ENCODE data around the gene EVA1C. TPM values are rescaled to one million over a fixed set of nuclear protein-coding genes. Genes with fewer than 3 reads are reported as not detected.

Gene EVA1C
- total and polyA plus RNA-seq, 10 of the 15 experiments (the other 5 are each of a cell fraction or from before 2014, with no cell fraction given), result 0.13 to 0.56 (median 0.34) TPM; not detected in 7

DNA sequence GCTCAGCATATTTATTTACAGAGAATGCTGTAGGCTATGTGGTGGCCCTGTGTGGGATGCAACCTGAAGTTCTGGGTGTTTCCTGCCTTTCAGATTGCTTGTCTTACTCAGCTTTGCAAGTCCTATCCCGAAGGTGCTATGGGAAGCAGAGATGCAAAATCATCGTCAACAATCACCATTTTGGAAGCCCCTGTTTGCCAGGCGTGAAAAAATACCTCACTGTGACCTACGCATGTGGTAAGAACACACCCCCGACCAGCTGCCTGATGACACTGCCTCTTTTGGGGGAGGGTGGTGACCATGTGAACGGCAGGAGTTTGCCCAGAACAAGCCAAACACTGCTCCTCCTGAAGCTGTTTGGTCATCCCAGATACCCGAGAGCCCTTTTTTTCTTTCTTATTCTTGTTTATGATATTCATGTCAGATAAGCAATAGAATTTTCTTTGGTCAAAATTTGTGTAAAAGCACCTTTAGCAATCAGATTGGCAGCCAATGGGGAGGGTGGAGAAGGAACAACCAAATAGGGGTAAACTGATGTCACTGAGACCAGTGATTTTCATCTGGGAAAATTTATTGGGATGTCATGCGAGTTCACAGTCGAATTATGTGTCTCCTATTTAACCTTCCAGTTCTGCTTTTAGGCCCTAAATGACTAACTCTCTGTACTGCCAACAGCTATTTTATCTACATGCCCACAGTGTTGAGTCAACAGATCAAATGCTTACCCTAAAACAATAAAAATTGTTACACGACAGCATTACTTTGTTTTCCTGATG, 82.6 kb downstream of the EVA1C start (continued):
- TF ChIP-seq, protein P1, sequence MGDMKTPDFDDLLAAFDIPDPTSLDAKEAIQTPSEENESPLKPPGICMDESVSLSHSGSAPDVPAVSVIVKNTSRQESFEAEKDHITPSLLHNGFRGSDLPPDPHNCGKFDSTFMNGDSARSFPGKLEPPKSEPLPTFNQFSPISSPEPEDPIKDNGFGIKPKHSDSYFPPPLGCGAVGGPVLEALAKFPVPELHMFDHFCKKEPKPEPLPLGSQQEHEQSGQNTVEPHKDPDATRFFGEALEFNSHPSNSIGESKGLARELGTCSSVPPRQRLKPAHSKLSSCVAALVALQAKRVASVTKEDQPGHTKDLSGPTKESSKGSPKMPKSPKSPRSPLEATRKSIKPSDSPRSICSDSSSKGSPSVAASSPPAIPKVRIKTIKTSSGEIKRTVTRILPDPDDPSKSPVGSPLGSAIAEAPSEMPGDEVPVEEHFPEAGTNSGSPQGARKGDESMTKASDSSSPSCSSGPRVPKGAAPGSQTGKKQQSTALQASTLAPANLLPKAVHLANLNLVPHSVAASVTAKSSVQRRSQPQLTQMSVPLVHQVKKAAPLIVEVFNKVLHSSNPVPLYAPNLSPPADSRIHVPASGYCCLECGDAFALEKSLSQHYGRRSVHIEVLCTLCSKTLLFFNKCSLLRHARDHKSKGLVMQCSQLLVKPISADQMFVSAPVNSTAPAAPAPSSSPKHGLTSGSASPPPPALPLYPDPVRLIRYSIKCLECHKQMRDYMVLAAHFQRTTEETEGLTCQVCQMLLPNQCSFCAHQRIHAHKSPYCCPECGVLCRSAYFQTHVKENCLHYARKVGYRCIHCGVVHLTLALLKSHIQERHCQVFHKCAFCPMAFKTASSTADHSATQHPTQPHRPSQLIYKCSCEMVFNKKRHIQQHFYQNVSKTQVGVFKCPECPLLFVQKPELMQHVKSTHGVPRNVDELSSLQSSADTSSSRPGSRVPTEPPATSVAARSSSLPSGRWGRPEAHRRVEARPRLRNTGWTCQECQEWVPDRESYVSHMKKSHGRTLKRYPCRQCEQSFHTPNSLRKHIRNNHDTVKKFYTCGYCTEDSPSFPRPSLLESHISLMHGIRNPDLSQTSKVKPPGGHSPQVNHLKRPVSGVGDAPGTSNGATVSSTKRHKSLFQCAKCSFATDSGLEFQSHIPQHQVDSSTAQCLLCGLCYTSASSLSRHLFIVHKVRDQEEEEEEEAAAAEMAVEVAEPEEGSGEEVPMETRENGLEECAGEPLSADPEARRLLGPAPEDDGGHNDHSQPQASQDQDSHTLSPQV (IDR thresholded peaks at IDR 0.05), result no peak
- TF ChIP-seq, protein P2, sequence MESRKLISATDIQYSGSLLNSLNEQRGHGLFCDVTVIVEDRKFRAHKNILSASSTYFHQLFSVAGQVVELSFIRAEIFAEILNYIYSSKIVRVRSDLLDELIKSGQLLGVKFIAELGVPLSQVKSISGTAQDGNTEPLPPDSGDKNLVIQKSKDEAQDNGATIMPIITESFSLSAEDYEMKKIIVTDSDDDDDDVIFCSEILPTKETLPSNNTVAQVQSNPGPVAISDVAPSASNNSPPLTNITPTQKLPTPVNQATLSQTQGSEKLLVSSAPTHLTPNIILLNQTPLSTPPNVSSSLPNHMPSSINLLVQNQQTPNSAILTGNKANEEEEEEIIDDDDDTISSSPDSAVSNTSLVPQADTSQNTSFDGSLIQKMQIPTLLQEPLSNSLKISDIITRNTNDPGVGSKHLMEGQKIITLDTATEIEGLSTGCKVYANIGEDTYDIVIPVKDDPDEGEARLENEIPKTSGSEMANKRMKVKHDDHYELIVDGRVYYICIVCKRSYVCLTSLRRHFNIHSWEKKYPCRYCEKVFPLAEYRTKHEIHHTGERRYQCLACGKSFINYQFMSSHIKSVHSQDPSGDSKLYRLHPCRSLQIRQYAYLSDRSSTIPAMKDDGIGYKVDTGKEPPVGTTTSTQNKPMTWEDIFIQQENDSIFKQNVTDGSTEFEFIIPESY (IDR thresholded peaks at IDR 0.05), result no peak
- TF ChIP-seq NFXL1 (IDR thresholded peaks at IDR 0.05; ENCODE audit: borderline replicate concordance) (no peak), ZNF207 (IDR thresholded peaks at IDR 0.05; ENCODE audit: borderline replicate concordance) (no peak), PAX8 (IDR thresholded peaks at IDR 0.05) (no peak), GATAD2B (conservative IDR thresholded peaks at IDR 0.05; ENCODE audit: low read depth) (no peak)
